Mucosa of stomach (tissue), 1 donor: ENCODE measurements around the gene EDEM3.

Source experiments
- H3K27me3 ChIP-seq: one replicate; pipeline ENCODE4 v1.7.0; 2013; ENCODE audit warnings: mild to moderate bottlenecking, low read length; ENCODE audit not compliant: control insufficient read depth, insufficient read depth
- H3K36me3 ChIP-seq: one replicate; pipeline ENCODE4 v1.7.0; 2013; ENCODE audit warnings: low read length; ENCODE audit not compliant: control insufficient read depth, insufficient read depth
- H3K4me1 ChIP-seq: one replicate; pipeline ENCODE4 v1.7.0; 2013; ENCODE audit warnings: mild to moderate bottlenecking, low read length; ENCODE audit not compliant: control insufficient read depth, insufficient read depth
- H3K4me3 ChIP-seq: one replicate; pipeline ENCODE4 v1.7.0; 2013; ENCODE audit warnings: low read length
- H3K9ac ChIP-seq: one replicate; pipeline ENCODE4 v1.7.0; 2013; ENCODE audit warnings: mild to moderate bottlenecking, low read length, moderate library complexity
- H3K9me3 ChIP-seq: one replicate; pipeline ENCODE4 v1.7.0; 2013; ENCODE audit warnings: mild to moderate bottlenecking, low read length, moderate library complexity; ENCODE audit not compliant: control insufficient read depth
- donor health status: Pancreatic carcinoma.

The EDEM3 gene

GRCh38 chr1:184656221-184656620 lies 98.4 kb downstream of the EDEM3 start:
- no peak overlapping the region for H3K4me3 ChIP-seq
- H3K9me3 ChIP-seq, result no peaks in the 10 kb centered on the region
- H3K9ac ChIP-seq, result no peak overlapping the region
- H3K36me3 ChIP-seq, result no peaks in the 10 kb centered on the region
- H3K4me1 ChIP-seq, result no peaks in the 10 kb centered on the region
- H3K27me3 ChIP-seq, result no peaks in the 10 kb centered on the region

- Histone ChIP-seq H3K9ac (no peak overlapping the region), H3K4me1 (peaks cover 3% of the 10 kb centered on the region), H3K36me3 (no peaks in the 10 kb centered on the region), H3K9me3 (no peaks in the 10 kb centered on the region), H3K27me3 (no peaks in the 10 kb centered on the region), H3K4me3 (no peak overlapping the region)
Measured at GRCh38 chr1:184655185-184655584, 99.5 kb downstream of the EDEM3 start.

GRCh38 chr1:184650177-184650866 lies 104.3 kb downstream of the EDEM3 start:
- Histone ChIP-seq H3K36me3 (no peaks in the 10 kb centered on the region), H3K9ac (no peak overlapping the region), H3K27me3 (no peaks in the 10 kb centered on the region), H3K4me1 (peaks cover 3% of the 10 kb centered on the region), H3K9me3 (no peaks in the 10 kb centered on the region), H3K4me3 (no peak overlapping the region)

- peaks cover 3% of the 10 kb centered on the region for H3K4me1 ChIP-seq
- H3K9me3 ChIP-seq, result no peaks in the 10 kb centered on the region
- no peak overlapping the region for H3K9ac ChIP-seq
- no peaks in the 10 kb centered on the region for H3K27me3 ChIP-seq
- H3K36me3 ChIP-seq, result no peaks in the 10 kb centered on the region
- H3K4me3 ChIP-seq, result no peak overlapping the region
Measured at GRCh38 chr1:184649451-184649888, 105.2 kb downstream of the EDEM3 start.

- H3K9ac ChIP-seq, result no peak overlapping the region
- no peaks in the 10 kb centered on the region for H3K27me3 ChIP-seq
- no peaks in the 10 kb centered on the region for H3K36me3 ChIP-seq
- H3K4me3 ChIP-seq, result no peak overlapping the region
- no peaks in the 10 kb centered on the region for H3K9me3 ChIP-seq
- peaks cover 3% of the 10 kb centered on the region for H3K4me1 ChIP-seq
Measured at GRCh38 chr1:184648856-184649201, 105.8 kb downstream of the EDEM3 start.

- H3K4me3 ChIP-seq, result no peak overlapping the region
Measured at GRCh38 chr1:184648160-184648855, 106.3 kb downstream of the EDEM3 start.

GRCh38 chr1:184647471-184647870 lies 107.2 kb downstream of the EDEM3 start:
- Histone ChIP-seq H3K27me3 (no peaks in the 10 kb centered on the region), H3K36me3 (no peaks in the 10 kb centered on the region), H3K4me1 (peaks cover 3% of the 10 kb centered on the region), H3K4me3 (no peak overlapping the region), H3K9ac (no peak overlapping the region), H3K9me3 (no peaks in the 10 kb centered on the region)

More at GRCh38 chr1:184648160-184648855, 106.3 kb downstream of the EDEM3 start:
- Histone ChIP-seq H3K4me1 (peaks cover 3% of the 10 kb centered on the region), H3K27me3 (no peaks in the 10 kb centered on the region), H3K36me3 (no peaks in the 10 kb centered on the region), H3K9ac (no peak overlapping the region), H3K9me3 (no peaks in the 10 kb centered on the region)

GRCh38 chr1:184646824-184647223 lies 107.8 kb downstream of the EDEM3 start:
- H3K36me3 ChIP-seq, result no peaks in the 10 kb centered on the region
- H3K27me3 ChIP-seq, result no peaks in the 10 kb centered on the region
- H3K4me1 ChIP-seq, result peaks cover 3% of the 10 kb centered on the region
- no peaks in the 10 kb centered on the region for H3K9me3 ChIP-seq
- H3K9ac ChIP-seq, result no peak overlapping the region
- H3K4me3 ChIP-seq, result no peak overlapping the region

- Histone ChIP-seq H3K9me3 (no peaks in the 10 kb centered on the region), H3K4me3 (no peak overlapping the region), H3K27me3 (no peaks in the 10 kb centered on the region), H3K9ac (no peak overlapping the region), H3K4me1 (peaks cover 3% of the 10 kb centered on the region), H3K36me3 (no peaks in the 10 kb centered on the region)
Measured at GRCh38 chr1:184646178-184646701, 108.4 kb downstream of the EDEM3 start.

- H3K4me3 ChIP-seq, result no peak overlapping the region
- H3K4me1 ChIP-seq, result no peaks in the 10 kb centered on the region
- no peaks in the 10 kb centered on the region for H3K36me3 ChIP-seq
- no peak overlapping the region for H3K9ac ChIP-seq
- no peaks in the 10 kb centered on the region for H3K27me3 ChIP-seq
- H3K9me3 ChIP-seq, result no peaks in the 10 kb centered on the region
Measured at GRCh38 chr1:184644771-184645170, 109.9 kb downstream of the EDEM3 start.

- H3K4me1 ChIP-seq, result no peaks in the 10 kb centered on the region
- H3K9ac ChIP-seq, result no peak overlapping the region
- H3K27me3 ChIP-seq, result no peaks in the 10 kb centered on the region
- no peaks in the 10 kb centered on the region for H3K36me3 ChIP-seq
- no peaks in the 10 kb centered on the region for H3K9me3 ChIP-seq
- no peak overlapping the region for H3K4me3 ChIP-seq
Measured at GRCh38 chr1:184643661-184644060, 111.0 kb downstream of the EDEM3 start.

- no peaks in the 10 kb centered on the region for H3K4me1 ChIP-seq
- no peak overlapping the region for H3K4me3 ChIP-seq
- H3K9me3 ChIP-seq, result no peaks in the 10 kb centered on the region
- H3K36me3 ChIP-seq, result no peaks in the 10 kb centered on the region
- no peaks in the 10 kb centered on the region for H3K27me3 ChIP-seq
- H3K9ac ChIP-seq, result no peak overlapping the region
Measured at GRCh38 chr1:184641894-184642293, 112.8 kb downstream of the EDEM3 start.
